Left forelimb (tissue), 1 donor: ENCODE data around the gene TMEM63B.
"Not testable (repeated sequence)": the region's sequence is repeated elsewhere in the genome, so short reads cannot be mapped to it uniquely, and the experiment has no call there.

Experiments
- DNase-seq: peaks from one replicate; pipeline ENCODE4 v3.0.0-alpha.2; 2018; ENCODE audit warnings: low spot score

The TMEM63B gene

DNA sequence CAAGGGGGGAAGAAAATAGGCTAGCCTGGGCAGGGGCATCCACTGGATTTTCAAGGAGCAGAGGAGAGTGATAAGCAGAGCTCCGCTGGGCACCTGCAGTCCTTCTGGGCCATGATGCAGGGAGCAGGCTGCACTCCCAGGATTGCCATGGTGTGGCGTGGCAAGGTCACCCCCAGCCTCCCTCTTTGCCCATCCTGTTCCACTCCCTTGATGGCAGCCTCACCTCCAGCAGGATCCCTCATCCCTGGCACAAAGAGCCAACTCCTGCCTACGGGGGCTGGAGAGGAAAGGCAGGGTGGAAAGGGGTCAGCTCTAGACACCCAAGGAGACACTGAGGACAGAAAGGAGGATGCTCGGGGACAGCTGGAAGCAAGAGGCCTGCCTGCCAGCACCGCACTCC, 67.0 kb downstream of the TMEM63B start:
- DNase-seq, result no peak

DNA sequence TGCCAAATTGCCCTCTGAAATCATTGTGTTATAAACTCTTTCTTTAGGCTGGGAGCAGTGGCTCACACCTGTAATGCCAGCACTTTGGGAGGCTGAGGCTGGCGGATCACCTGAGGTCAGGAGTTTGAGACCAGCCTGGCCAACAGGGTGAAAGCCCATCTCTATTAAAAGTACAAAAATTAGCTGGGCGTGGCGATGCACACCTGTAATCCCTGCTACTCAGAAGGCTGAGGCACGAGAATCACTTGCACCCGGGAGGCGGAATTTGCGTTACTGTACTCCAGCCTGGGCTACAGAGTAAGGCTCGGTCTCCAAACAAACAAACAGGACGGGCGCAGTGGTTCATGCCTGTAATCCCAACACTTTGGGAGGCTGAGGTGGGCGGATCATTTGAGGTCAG, 69.0 kb downstream of the TMEM63B start:
- not testable (repeated sequence) for DNase-seq

DNA sequence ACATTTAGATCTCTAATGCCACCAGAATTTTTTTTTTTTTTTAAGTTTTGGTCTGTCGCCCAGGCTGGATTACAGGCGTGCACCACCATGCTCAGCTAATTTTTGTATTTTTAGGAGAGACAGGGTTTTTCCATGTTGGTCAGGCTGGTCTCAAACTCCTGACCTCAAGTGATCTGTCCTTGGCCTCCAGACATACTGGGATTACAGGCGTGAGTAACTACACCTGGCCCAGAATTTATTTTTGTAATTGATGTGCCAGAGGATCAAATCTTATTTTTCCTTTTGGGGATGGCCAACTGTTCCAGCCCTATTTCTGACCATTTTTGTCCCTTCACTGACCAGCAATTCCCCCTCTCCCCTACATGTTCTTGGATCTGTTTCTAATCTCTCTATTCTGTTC, 71.3 kb downstream of the TMEM63B start:
- DNase-seq, result no peak

DNA sequence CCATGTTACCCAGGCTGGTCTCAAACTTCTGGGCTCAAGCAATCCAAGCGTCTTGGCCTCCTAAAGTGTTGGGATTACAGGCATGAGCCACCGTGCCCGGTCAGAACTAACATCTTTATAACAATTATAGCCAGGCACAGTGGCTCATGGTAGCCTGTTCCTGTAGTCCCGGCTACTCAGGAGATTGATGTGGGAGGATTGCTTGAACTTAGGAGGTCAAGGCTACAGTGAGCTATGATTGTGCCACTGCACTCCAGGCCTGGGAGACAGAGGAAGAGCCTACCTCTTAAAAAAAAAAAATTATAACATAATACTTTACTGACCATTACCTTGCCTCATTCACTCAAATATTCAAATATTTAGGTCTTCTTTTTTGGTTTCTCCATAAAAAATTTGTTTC, 72.5 kb downstream of the TMEM63B start:
- DNase-seq, result no peak

DNA sequence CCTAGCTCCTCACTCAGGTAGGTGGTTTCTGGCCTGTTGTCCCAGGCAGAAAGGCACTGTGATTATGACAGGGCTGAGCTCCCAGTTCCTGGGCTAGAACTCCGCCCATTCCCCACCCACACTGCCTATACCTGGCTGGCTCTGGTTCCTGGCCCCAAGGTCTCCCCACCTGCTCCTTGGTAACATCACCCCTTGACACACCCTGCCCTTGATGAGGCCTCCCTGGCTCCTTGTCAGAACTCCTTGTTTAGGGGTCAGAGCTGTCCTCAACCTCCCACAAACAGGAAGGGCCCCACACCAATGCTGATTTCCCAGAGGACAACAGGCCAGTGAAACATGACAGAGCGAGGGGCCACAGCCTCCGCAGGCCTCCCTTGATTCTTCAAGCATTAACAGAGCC, 73.8 kb downstream of the TMEM63B start:
- no peak for DNase-seq

DNA sequence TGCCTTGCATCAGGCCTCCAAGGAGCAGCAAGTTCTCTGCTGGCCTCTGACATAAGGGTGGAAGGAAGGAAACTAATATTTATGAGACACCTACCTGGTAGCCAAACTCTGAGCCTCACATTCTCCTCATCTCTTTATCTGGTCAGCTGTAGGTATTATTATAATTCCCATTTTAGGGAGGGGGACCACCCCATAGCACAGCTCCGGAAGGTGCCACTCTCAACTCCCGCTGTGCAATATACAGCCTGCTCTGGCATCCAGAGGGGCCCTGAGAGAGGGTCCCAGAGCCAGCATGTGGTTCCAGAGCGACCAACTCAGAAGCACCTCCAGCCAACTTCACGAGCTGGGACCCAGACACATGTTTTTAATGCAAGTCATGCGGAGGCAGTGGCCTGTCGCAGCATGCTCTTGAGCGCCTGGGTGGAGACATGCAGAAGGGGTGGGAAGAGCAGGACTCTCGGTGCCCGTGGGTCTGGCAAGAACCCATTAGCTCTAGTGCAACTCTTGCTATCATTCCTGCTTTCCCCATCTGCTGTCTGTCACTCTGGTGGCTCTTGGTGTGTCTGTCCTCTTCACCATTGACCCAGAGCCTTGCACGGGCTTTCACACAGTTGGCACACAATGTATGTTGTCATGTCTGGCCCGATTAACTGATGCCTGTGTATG, 74.4 kb downstream of the TMEM63B start:
- DNase-seq, result no peak

DNA sequence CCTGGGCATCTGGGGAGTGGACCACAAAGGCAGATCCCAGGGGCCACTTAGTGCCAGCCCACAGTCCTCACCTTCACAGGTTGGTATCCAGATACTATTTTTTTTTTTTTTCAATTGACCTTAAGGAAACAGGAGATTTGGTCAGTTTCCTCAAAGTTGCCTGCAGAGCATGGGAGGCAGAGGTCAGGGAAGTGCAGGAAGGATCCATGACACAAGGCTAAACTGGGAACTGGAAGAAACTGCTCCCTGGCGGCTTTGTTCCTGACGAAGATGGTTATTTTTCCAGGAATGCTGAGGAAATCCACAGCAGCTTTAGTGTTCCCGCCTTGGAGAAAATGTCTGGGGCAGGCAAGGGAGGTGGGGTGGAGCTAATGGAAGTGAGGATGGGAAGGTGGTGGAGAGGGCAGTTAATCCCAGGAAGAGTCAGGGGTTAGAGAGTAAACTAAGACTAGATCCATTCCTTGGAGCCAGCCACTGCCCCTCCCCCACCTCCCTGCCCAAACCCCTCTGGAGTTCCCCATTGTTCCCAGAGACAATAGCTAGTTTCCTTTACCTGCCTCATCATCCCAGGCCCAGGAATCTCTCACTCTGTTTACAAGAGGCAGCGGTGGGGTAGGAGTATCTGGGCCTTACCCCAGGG, 75.1 kb downstream of the TMEM63B start:
- no peak for DNase-seq

DNA sequence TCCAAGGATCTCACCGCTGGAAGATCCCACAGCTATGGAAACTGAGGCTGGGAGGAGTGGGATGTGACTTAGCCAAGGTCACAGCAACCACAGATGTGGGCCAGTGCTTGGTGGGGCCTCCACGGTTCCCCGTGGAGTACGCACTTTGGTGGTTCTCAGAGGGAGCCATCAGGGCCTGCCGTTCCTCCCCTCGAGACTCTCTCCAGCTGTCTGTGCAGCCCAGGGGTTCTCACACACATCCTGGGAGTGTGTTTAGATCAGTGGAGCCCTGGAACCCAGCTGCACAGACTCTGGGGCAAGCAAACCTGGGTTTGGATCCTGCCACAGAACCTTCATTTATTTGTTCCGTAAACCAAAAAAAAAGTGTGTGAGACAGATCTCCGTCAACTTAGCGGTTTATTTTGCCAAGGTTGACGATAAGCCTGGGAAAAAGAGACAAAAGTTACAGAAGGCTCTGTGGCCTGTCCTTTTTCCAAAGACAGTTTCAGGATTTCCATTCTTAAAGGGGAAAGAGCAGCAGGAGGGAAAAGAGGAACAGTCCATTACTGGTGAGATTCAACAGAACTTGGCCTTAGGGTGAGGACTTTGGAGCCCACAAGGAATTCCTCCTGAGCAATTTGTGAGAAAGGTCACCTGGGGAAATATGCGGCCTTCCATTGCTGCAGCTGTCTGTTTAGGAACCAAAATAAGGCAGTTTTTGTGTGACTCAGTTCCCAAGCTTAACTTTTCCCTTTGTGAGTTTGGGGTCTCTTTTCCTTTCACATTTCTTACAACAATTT, 75.8 kb downstream of the TMEM63B start:
- no peak for DNase-seq

DNA sequence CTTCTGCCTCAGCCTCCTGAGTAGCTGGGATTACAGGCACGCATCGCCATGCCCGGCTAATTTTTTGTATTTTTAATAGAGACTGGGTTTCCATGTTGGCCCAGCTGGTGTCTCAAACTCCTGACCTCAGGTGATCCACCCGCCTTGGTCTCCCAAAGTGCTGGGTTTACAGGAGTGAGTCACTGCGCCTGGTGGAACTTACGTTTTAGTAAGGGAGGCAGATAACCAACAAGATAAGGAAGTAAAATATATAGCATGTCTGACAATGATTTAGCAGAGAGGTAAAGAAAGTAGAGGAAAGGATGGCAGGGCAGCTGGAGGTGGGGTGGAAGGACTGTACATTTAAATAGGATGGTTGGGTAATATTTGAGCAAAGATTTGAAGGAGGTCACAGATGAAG, 76.6 kb downstream of the TMEM63B start:
- no peak for DNase-seq
